ENCODE measurements around the gene JADE2.
"Not testable (repeated sequence)": the region's sequence is repeated elsewhere in the genome, so short reads cannot be mapped to it uniquely, and the experiment has no call there.

JADE2 gene

GRCh38 chr5:134552716-134553115 lies 27.2 kb downstream of the JADE2 start:
- DNase-seq = not testable (repeated sequence)

- DNase-seq = no peak
Measured at GRCh38 chr5:134553821-134554267, 28.4 kb downstream of the JADE2 start.

GRCh38 chr5:134554319-134555222 lies 29.1 kb downstream of the JADE2 start:
- DNase-seq = peak; percentile 42 to 46

GRCh38 chr5:134555223-134555889 lies 29.9 kb downstream of the JADE2 start:
- DNase-seq = no peak

- peak; percentile 79 to 82 for DNase-seq
Measured at GRCh38 chr5:134555890-134556311, 30.4 kb downstream of the JADE2 start.

GRCh38 chr5:134556588-134556987 lies 31.1 kb downstream of the JADE2 start:
- not testable (repeated sequence) for DNase-seq

- DNase-seq = no peak
Measured at GRCh38 chr5:134556994-134557393, 31.5 kb downstream of the JADE2 start.

- no peak for DNase-seq
Measured at GRCh38 chr5:134559672-134560071, 34.2 kb downstream of the JADE2 start.

- no peak for DNase-seq
Measured at GRCh38 chr5:134560698-134561097, 35.2 kb downstream of the JADE2 start.

- DNase-seq = no peak
Measured at GRCh38 chr5:134561871-134562296, 36.4 kb downstream of the JADE2 start.

GRCh38 chr5:134563221-134563620 lies 37.8 kb downstream of the JADE2 start:
- DNase-seq = no peak

- DNase-seq = no peak
Measured at GRCh38 chr5:134563962-134564361, 38.5 kb downstream of the JADE2 start.

- DNase-seq = no peak
Measured at GRCh38 chr5:134564396-134564795, 38.9 kb downstream of the JADE2 start.

GRCh38 chr5:134565791-134566740 lies 40.6 kb downstream of the JADE2 start:
- no peak for DNase-seq

- DNase-seq = no peak
Measured at GRCh38 chr5:134566741-134567221, 41.3 kb downstream of the JADE2 start.

- DNase-seq = no peak
Measured at GRCh38 chr5:134567641-134568336, 42.3 kb downstream of the JADE2 start.

GRCh38 chr5:134568337-134568700 lies 42.8 kb downstream of the JADE2 start:
- no peak for DNase-seq

- no peak for DNase-seq
Measured at GRCh38 chr5:134568761-134569695, 43.6 kb downstream of the JADE2 start.

GRCh38 chr5:134569758-134570364 lies 44.4 kb downstream of the JADE2 start:
- no peak for DNase-seq

GRCh38 chr5:134570365-134570758 lies 44.9 kb downstream of the JADE2 start:
- no peak for DNase-seq
